GM18498 (cell line): ENCODE results near the gene AFF2.

Experiments used
- ATAC-seq: cut with Tn5 transposase; IDR thresholded peaks from one replicate; pipeline ENCODE4 v1.9.1; 2021; ENCODE audit warnings: mild to moderate bottlenecking, moderate library complexity; ENCODE audit not compliant: unreplicated experiment

AFF2 gene

DNA sequence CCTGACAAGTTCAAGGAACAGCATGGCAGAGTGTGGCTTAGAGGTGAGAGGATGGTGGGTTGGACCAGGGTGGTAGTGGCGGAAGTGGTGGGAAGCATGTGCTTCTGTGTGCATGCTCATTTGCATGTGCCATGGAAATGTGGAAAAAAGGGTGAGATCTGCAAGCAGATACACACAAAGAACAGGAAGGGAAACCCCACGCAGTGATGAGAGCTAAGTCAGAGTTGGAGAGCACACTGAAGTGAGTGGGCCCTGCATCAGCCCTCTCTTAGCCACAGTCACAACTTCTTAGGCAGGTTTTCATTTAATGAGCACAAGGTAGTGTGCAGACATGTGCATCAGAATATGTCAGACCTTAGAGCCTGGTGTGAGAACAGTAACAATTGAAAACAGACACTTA is 483.8 kb downstream of the AFF2 start:
- no peak for ATAC-seq

DNA sequence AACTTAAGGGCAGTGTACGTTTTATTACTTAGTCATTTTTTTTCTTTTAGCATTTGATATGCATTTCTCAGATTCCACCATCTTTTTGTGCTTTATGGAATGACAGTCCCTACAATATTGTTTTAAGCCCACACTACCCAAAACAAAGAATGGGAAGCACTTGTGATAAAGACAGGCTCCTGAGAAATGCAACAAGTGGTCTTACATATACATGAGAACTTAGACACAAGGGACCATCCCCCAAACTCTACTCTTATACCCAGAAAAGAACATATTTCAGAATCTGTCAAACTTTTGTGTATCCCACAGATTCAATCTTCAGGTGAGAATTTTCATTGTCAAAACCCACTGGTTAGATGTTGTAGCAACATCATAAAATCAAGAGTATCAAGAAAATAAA is 491.1 kb downstream of the AFF2 start:
- no peak for ATAC-seq

DNA sequence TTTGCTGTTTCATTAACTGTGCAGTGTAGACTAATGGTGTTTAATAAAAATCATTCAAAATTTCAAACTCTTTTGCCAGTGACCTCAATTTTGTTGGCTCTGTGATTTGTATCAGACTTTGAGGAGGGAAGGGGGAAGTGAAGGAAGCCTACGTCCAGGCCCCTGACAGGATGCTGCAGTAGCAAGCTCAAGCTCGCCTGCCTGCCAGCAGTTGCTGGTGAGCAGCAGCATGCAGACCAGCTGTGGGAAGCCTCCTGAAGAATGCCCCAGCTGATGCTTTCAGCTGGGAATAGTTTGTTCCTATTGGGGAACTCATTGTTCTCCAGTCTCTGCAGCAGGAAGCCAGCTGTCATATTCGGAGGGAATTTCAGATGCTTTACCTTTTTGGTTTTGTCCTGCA is 495.2 kb downstream of the AFF2 start:
- ATAC-seq, result no peak

DNA sequence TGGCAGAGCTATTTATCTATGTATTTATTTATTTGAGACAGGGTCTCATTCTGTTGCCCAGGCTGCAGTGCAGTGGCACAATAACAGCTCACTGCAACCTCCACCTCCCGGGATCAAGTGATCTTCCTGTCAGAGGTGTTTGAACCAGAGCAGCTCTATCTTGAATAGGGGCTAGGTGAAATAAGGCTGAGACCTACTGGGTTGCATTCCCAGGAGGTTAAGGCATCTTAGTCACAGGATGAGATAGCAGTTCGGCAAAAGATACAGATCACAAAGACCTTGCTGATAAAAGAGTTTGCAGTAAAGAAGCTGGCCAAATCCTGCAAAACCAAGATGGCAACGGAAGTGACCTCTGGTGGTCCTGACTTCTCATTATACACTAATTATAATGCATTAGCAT is 501.9 kb downstream of the AFF2 start:
- ATAC-seq, result no peak

DNA sequence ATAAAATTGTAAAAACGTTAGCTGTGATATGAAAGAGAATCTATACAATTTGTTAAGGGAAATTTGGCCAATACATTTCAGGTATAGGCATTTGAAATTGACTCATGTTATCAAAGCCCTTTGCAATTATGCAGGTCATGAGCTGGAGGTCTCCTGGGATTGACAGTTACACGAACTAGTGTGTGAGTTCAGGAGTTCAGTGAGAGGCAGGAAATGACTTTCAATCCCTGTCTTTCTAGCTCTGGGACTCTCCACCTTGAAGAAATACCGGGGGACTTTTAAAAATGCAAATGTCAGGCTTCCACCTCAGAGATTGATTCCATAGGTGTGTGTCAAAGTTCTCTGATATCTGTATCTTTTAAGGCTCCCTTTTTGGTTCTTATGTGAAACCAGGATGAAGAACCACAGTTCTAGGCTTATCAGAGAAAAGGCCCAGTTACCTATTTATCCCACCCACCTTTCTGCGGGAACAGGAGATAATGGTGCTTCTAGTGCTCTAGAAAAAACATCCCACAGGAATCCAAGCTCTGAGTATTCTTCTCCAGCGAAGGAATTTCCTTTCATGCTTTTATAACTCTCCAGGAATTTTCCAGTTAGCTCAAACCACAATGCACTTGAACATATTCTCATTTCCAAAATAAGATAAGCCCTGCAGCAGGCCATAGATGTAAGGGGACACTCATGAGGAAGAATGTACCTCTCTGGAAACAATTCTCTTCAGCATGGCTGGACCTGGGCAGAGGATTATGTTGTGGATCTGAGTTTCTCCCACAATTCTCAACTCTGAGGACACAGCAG is 503.6 kb downstream of the AFF2 start:
- no peak for ATAC-seq

DNA sequence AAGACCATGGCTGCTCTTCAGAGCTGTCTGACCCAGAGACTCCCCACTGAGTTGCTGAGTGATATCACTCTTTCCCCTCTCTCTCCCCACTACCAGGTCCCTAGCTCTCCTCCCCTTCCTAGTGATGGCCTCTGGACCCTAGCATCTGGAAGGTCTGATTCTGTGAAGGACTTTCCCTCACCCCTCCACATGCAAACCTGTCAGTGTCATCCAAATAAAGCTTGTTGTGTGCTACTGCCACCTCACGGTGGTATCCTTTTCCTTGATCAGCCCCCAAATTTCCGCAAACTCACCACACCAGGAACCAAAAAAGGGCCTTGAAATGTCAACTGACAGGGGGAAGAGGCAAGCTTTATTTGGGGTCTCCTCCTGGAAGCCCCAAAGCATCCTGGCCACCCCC is 504.5 kb downstream of the AFF2 start:
- no peak for ATAC-seq

DNA sequence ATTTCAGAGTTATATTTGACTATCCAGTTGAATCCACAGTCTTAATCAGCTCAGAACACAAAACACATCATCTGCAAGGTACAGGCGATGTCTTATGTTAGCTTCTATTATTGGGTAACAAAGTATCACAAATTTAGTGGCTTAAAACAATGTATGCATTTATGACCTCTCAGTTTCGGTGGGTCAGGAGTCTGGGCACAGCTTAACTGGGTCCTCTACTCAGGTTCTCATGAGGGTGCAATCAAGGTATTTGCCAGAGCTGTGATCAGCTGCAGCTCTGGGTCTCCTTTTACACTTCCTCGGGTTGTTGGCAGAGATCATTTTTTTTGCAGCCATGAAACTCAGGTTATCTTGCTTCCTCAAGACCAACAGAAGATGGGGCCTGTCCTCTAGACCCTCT is 505.8 kb downstream of the AFF2 start:
- no peak for ATAC-seq

DNA sequence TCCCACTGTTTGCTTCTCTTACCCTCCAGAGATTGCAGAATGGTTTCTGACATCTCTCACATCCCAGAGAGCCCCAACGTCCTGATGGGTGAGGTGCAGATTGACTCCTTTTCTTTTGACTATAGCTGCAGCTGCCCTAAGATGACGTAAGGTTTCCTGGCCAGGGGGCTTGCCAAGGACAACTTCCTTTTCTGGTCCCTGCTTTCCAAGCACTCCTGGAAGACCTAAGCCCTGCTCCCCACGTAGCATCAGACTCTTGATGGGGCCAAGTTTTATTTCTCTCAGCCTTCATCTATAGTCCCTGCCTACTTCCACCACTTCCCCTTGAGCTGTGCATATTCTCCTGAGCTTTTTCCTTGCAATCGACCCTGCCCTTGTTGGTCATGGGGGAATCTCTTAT is 507.0 kb downstream of the AFF2 start:
- ATAC-seq, result no peak

DNA sequence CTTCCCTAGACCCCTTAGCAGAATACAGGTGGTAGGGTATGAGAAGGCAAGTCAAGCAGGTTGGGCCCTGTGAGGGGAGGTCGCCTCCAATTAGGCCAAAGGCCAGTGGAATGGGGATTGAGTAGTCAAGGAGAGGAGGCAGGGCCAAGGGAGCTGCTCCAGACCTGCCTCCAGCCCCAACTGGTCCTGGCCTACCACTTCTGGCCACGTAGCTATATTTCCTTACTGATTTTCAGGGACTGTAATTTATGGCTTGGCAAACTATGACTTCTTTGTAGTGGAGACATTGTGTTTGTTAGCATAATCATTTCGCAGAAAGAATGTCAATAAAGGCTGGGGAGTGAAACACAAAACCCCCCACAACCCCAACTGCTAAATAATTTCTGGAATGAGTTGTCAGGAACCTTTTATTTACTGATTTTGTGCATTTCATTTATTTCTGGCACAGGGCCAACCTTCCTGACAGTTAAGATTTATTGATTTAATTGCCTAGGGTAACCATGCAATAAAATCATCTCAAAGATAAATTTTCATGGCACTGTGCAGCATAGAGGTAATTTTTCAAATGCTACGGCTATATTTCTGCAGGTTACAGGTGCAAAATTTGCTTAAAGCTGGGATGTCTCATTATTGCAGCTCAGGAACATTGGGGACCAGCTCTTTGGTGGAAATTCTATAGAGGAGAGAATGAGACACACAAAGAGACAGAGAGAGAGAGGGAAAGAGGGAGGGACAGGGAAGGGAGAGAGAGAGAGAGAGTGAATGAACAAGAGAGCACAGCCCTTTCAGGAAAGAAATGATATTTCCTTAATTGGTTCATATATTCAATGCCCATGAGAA is 509.8 kb downstream of the AFF2 start:
- no peak for ATAC-seq

DNA sequence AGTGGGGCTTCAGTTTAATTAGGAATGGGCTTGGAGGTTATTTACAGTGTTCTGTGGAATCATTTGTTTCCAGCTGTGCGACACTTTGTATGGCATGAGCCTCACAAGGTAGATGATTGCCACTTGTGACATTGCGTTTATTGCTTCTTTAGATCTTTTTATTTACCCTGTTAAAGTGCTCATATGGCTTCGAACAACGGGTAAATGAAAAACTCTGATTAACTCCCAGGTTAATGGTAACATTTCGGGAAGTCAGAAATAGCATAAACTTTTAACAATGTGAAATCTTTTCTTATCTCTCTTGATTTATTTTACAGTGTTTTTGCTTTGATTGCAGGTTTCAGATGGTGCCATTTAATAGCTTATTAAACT is 510.4 kb downstream of the AFF2 start:
- ATAC-seq, result no peak

DNA sequence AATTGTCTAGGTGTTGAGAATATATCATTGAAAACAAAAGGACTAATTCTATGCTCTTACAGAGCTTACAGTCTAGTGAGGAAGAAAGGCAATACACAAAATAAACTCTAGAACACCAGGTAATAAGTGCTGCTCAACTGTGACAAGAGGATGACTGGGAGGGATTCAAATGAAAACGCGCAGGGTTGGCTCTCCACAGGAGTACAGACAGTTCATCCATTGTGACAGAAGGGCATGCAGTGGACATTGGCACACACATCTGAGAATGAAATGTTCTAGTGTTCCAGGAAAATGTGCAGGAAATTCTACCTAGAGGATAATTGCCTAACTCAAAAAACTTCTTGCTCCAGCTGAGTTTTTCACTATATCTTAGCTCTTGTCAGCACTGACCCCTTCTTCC is 512.7 kb downstream of the AFF2 start:
- no peak for ATAC-seq

DNA sequence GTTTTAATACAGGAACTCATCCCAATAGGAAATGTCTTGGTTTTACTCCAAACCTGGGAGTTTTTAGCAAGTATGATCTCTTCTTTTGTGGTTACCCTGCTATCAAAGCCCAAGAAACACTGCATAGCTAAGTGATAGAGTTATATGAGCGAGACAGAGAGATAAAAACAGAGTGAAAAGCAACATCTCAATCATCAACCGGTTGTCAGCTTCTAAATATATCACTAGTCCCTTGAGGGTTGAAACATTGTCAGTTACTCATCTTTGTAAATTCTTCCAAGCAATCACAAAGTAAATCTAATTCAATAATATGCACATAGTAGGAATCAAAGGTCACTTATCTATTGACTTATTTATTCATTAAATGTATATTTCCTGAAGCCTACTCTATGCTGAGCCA is 520.7 kb downstream of the AFF2 start:
- no peak for ATAC-seq

DNA sequence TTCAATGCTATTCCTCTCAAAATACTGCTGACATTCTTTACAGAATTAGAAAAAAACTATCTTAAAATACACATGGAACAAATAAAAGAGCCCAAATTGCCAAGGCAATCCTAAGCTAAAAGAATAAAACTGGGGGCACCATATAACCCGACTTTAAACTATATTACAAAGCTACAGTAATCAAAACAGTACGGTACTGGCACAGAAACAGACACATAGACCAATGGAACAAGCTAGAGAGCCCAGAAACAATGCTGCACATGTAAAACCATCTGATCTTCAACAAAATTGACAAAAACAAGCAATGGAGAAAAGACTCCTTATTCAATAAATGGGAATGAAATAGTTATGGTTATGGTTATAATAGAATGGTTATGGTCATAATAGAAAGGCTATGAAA is 522.1 kb downstream of the AFF2 start:
- ATAC-seq, result no peak

DNA sequence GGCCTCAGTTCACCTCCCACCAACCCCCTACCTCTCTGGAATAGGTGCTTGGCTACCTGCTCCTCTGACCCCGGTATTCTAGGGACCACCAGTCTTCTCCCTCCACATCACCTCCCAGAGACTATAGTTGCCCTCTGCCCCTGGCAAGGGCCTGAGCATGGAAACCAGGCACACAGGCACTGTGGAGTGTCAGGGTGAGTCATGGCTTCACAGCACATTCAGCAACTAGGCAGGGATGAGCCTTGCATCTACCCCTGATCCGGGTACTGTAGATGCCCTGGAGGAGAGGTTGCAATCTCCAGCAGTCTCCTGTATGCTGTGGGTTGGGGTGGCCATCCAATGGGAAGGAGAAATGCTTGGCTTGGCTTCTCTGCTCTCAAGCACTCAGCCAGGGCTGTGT is 532.0 kb downstream of the AFF2 start:
- ATAC-seq, result no peak

DNA sequence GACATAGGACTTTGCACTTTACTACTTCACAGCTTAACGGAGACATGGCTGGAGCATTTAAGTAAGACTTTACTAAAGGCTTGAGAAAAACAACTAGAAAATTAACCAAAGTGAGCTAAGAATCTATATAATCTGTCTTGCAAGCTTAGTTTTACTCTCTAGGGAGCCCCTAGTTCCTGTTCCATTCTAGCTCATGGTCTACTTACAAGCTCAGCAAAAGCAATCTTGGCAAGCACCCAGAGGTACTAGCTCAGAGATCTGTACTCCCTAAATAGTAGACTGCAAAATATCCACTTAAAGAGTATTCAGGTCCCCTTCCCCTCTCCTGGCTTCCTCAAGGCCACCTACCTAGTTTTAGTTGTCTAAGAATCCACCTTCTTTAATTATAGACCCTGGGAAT is 535.7 kb downstream of the AFF2 start:
- ATAC-seq, result no peak

DNA sequence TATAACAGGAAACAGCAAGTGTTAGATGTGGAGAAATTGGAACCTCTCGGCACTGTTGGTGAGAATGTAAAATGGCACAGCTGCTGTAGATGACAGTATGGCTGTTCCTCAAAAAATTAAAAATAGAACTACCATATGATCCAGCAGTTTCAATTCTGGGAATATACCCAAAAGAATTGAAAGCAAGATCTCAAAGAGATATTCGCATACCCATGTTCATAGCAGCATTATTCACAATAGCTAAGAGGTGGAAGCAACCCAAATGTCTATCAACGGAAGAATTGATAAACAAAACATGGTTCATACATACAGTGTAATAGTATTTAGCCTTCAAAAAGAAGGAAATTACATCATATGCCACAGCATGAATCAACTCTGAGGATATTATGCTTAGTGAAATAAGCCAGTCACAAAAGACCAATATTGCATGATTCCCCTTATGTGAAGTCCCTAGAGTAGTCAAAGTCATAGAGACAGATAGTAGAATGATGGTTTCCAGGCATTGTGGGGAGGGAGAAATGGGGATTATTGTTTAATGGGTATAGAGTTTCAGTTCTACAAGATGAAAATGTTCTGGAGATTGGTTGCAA is 537.0 kb downstream of the AFF2 start:
- no peak for ATAC-seq

DNA sequence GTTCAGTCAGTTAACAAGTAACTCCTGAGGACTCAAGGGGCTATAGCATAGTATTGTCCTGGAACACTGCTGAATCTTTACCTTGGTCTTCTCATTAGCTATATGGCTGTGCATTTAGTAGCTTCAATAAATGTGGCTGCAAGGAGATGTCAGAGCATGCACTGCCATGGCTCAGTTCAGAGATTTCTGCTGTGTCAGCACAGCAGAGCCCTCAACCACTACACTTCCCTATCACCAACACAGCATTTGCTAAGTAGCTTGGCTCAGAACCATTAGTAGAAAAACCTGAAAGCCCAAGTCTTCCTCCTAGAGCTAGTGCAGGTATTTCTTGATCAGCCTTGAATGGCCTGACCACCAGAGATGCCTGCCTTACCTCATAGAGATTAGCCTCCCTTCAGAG is 538.6 kb downstream of the AFF2 start:
- no peak for ATAC-seq

DNA sequence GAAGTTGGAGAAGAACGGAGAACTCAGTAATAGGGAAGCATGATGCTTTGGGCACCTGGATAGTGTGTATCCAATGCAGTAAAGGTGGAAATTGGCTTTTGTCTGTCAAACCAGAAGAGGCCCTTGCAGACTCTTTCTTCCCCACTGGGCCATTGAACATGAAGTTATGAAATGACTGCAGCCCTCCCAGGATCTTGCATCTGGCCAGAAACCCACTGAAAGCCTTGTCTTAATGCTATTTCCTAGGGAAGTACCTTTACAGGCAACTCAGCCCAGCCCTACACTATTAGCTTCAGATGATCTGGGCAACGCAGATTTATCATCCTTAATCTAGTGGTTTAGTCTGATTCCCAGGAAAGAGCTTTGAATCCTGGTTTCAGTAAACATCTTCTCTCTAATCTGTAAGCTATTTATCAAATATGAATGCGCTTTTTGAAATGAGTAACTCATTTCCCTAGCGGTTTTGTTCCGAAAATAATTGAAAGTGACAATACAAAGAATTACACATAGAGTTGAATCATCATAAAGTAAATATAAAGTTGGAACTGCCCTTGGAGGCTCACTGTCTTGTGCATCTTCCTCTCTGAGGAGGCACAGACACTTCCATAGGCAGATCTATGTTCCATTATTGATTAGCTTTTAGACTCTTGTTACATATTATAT is 540.6 kb downstream of the AFF2 start:
- no peak for ATAC-seq

DNA sequence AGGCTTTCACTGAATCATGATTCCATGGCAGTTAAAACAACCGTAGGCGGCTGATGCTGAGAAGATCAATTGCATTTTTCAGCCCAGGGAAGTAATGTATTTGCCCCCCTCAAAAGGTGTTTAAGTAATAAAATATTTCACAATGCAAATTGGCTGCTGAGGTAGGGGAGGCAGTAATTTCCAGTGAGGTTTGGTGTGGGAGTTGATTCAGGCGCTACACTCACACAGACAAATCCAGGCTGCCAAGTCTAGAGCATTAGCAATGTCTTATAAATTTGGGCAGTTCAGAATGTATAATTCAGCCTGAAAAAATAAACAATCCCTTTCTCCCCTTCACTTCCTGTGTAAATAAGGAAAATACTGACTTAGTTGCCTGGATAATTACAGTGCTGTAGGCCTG is 543.0 kb downstream of the AFF2 start:
- ATAC-seq, result no peak

DNA sequence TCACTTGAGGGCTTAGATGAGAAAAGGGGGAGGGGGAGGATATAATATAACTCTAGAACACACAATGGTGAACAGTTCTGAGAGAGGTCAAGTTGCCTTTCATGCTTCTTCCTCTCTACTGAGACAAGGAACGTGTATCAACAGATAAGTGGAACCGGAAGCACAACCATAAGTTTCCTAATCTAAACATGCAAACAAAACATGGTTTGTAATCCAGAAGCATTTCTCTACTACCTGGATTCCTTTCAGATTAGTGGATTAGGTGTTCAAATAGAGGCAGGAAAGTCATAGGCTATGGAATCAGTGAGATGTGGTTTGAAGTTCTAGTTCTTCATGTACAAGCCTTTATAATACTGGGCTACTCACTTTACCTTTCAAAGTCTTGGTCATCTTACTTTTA is 544.1 kb downstream of the AFF2 start:
- ATAC-seq, result no peak

DNA sequence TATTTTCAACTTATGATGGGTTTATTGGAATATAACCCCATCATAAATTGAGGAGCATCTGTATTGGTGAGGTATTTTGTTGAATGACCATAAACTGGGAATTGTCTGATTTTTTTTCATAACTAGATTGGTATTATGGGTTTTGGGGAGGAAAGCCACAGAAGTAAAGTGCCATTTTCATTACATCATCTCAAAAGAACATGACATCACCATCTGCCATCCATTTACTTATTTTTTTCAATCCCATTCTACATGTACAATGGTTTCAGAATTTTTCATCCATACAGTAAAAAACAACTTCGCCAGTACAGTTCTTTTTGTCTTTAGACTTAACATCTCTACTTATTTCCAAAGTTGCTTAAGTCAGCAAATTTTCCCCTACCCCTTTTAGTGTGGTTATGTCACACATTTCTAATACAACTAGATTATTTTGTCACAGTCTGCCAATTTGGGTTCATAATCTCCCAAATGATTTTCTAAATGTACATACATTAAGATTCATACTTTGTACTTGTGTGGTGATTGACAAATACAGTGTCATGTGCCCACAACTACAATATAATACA is 545.3 kb downstream of the AFF2 start:
- ATAC-seq, result no peak
